Activated T-cell treated with anti-CD3 and anti-CD28 coated beads, Interleukin-2, amount 50 U/mL, for 48 hours (primary cell): ENCODE measurements around the gene ADAMTS14.
A peak's percentile ranks its signal among the peaks of the same experiment; 100 is the strongest.
"Not testable (repeated sequence)": the region's sequence is repeated elsewhere in the genome, so short reads cannot be mapped to it uniquely, and the experiment has no call there.

Source experiments
- DNase-seq, 2 experiments: peaks; one replicate each; pipeline ENCODE4 v3.0.0-alpha.2; 2020

The ADAMTS14 gene

GRCh38 chr10:70672165-70673042, at the start of gene ADAMTS14:
Gene ADAMTS14 (plus strand): TSS chr10:70672506. CDS start chr10:70672803, 297 bp downstream.
- DNase-seq, result peak in 1 of 2 experiments; percentile 47

GRCh38 chr10:70622541-70622940, 49.8 kb upstream of the ADAMTS14 start:
- no peak for DNase-seq

GRCh38 chr10:70622981-70623844, 49.1 kb upstream of the ADAMTS14 start:
- DNase-seq, result no peak

- no peak for DNase-seq
Measured at GRCh38 chr10:70626056-70626455, 46.2 kb upstream of the ADAMTS14 start.

- DNase-seq, result no peak
Measured at GRCh38 chr10:70629338-70629737, 43.0 kb upstream of the ADAMTS14 start.

GRCh38 chr10:70631735-70632134, 40.6 kb upstream of the ADAMTS14 start:
- DNase-seq, result not testable (repeated sequence)

- no peak for DNase-seq
Measured at GRCh38 chr10:70634011-70634410, 38.3 kb upstream of the ADAMTS14 start.

GRCh38 chr10:70634515-70634914, 37.8 kb upstream of the ADAMTS14 start:
- not testable (repeated sequence) for DNase-seq

GRCh38 chr10:70639640-70640383, 32.5 kb upstream of the ADAMTS14 start:
- DNase-seq, result not testable (repeated sequence)

- not testable (repeated sequence) for DNase-seq
Measured at GRCh38 chr10:70643272-70643671, 29.0 kb upstream of the ADAMTS14 start.

- not testable (repeated sequence) for DNase-seq
Measured at GRCh38 chr10:70644959-70645358, 27.3 kb upstream of the ADAMTS14 start.

GRCh38 chr10:70647086-70647485, 25.2 kb upstream of the ADAMTS14 start:
- DNase-seq, result no peak

GRCh38 chr10:70648427-70648826, 23.9 kb upstream of the ADAMTS14 start:
- DNase-seq, result no peak

- no peak for DNase-seq
Measured at GRCh38 chr10:70649526-70649925, 22.8 kb upstream of the ADAMTS14 start.

- no peak for DNase-seq
Measured at GRCh38 chr10:70650104-70650503, 22.2 kb upstream of the ADAMTS14 start.

- no peak for DNase-seq
Measured at GRCh38 chr10:70650718-70651117, 21.6 kb upstream of the ADAMTS14 start.

GRCh38 chr10:70651661-70652060, 20.6 kb upstream of the ADAMTS14 start:
- no peak for DNase-seq

GRCh38 chr10:70652761-70653657, 19.3 kb upstream of the ADAMTS14 start:
- no peak for DNase-seq

- no peak for DNase-seq
Measured at GRCh38 chr10:70655316-70655715, 17.0 kb upstream of the ADAMTS14 start.

- DNase-seq, result peak; percentile 59 to 70
Measured at GRCh38 chr10:70656489-70656888, 15.8 kb upstream of the ADAMTS14 start.

GRCh38 chr10:70657041-70657440, 15.3 kb upstream of the ADAMTS14 start:
- DNase-seq, result no peak
